RWPE2 (cell line): ENCODE data around the gene ATG2B.

Experiments used
- ATAC-seq: fragments of 200-7000 bp; cut with Tn5 transposase; 3 replicates; pipeline ENCODE4 v1.9.1; 2021; ENCODE audit warnings: low read depth
- DNase-seq: peaks from one replicate; pipeline ENCODE4 v3.0.0-alpha.2; 2020; ENCODE audit warnings: low spot score
- H3K27ac ChIP-seq: fragments of 450-650 bp; 2 replicates; pipeline ENCODE4 v1.5.1; 2017; ENCODE audit warnings: mild to moderate bottlenecking; ENCODE audit not compliant: poor library complexity, severe bottlenecking
- H3K27me3 ChIP-seq: fragments of 250-450 bp; sonication (Bioruptor Pico); 2 replicates; pipeline ENCODE4 v1.5.1; 2021; ENCODE audit warnings: mild to moderate bottlenecking, moderate library complexity; ENCODE audit not compliant: insufficient read depth, poor library complexity, severe bottlenecking
- H3K36me3 ChIP-seq: fragments of 250-450 bp; sonication (Bioruptor Pico); 2 replicates; pipeline ENCODE4 v1.5.1; 2020; ENCODE audit warnings: low read depth, mild to moderate bottlenecking, moderate library complexity
- H3K4me1 ChIP-seq: fragments of 250-450 bp; sonication (Bioruptor Pico); 2 replicates; pipeline ENCODE4 v1.5.1; 2021; ENCODE audit warnings: mild to moderate bottlenecking, moderate library complexity; ENCODE audit not compliant: insufficient read depth, poor library complexity, severe bottlenecking
- H3K4me3 ChIP-seq: fragments of 250-450 bp; sonication (Bioruptor Pico); 2 replicates; pipeline ENCODE4 v1.5.1; 2021; ENCODE audit warnings: mild to moderate bottlenecking, moderate library complexity; ENCODE audit not compliant: severe bottlenecking
- H3K9me3 ChIP-seq: fragments of 250-450 bp; sonication (Bioruptor Pico); 2 replicates; pipeline ENCODE4 v1.5.1; 2021; ENCODE audit warnings: mild to moderate bottlenecking, moderate library complexity; ENCODE audit not compliant: severe bottlenecking
- CTCF ChIP-seq: fragments of 450-650 bp; IDR thresholded peaks from one replicate; pipeline ENCODE4 v1.5.1; 2017; ENCODE audit warnings: mild to moderate bottlenecking, moderate library complexity; ENCODE audit not compliant: poor library complexity, severe bottlenecking

Gene ATG2B

GRCh38 chr14:96267336-96267735 lies 95.8 kb downstream of the ATG2B start:
- Histone ChIP-seq H3K27ac (peak overlapping the region; percentile 74), H3K27me3 (no peaks in the 10 kb centered on the region)
- peak; percentile 94 for DNase-seq

GRCh38 chr14:96265383-96266095 lies 97.6 kb downstream of the ATG2B start:
- no peak overlapping the region for H3K4me3 ChIP-seq
- peaks cover 32% of the 10 kb centered on the region for H3K4me1 ChIP-seq
- H3K27ac ChIP-seq, result no peak overlapping the region
- H3K9me3 ChIP-seq, result no peaks in the 10 kb centered on the region
- H3K27me3 ChIP-seq, result no peaks in the 10 kb centered on the region
- no peak for TF ChIP-seq CTCF
- no peaks in the 10 kb centered on the region for H3K36me3 ChIP-seq
- no peak for ATAC-seq
- DNase-seq, result no peak

More at GRCh38 chr14:96267336-96267735, 95.8 kb downstream of the ATG2B start:
- no peaks in the 10 kb centered on the region for H3K9me3 ChIP-seq
- TF ChIP-seq CTCF, result no peak
- peak; percentile 56 for ATAC-seq
- H3K4me3 ChIP-seq, result no peak overlapping the region
- H3K4me1 ChIP-seq, result peaks cover 32% of the 10 kb centered on the region
- no peaks in the 10 kb centered on the region for H3K36me3 ChIP-seq

GRCh38 chr14:96264853-96265252 lies 98.3 kb downstream of the ATG2B start:
- no peak for DNase-seq
- Histone ChIP-seq H3K4me1 (peaks cover 32% of the 10 kb centered on the region), H3K36me3 (no peaks in the 10 kb centered on the region), H3K4me3 (no peak overlapping the region), H3K27ac (no peak overlapping the region), H3K27me3 (no peaks in the 10 kb centered on the region), H3K9me3 (no peaks in the 10 kb centered on the region)
- no peak for ATAC-seq
- peak; percentile 62 for TF ChIP-seq CTCF

DNA sequence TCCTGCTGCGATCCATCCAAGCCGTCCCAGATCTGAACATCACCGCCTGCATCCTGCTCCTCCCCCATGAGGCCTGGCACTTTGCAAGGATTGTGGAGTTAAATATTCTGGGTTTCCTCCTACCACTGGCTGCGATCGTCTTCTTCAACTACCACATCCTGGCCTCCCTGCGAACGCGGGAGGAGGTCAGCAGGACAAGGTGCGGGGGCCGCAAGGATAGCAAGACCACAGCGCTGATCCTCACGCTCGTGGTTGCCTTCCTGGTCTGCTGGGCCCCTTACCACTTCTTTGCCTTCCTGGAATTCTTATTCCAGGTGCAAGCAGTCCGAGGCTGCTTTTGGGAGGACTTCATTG lies 99.0 kb downstream of the ATG2B start:
- no peaks in the 10 kb centered on the region for H3K9me3 ChIP-seq
- no peaks in the 10 kb centered on the region for H3K36me3 ChIP-seq
- H3K4me3 ChIP-seq, result no peak overlapping the region
- no peaks in the 10 kb centered on the region for H3K27me3 ChIP-seq
- H3K4me1 ChIP-seq, result peaks cover 25% of the 10 kb centered on the region
- DNase-seq, result no peak
- TF ChIP-seq CTCF, result no peak
- ATAC-seq, result no peak
- no peak overlapping the region for H3K27ac ChIP-seq
